A549 (cell line): ENCODE measurements around the gene APOBEC3B.

ENCODE experiments used
- CHD2 ChIP-seq: fragments of 150-350 bp; IDR thresholded peaks from 2 replicates; pipeline ENCODE4 v1.6.1; 2014; ENCODE audit warnings: low read length; ENCODE audit not compliant: partially characterized antibody
- EHMT2 ChIP-seq: fragments of 200-600 bp; sonication (generic); IDR thresholded peaks from 2 replicates; pipeline ENCODE4 v1.6.1; 2016; ENCODE audit warnings: antibody characterized with exemption, low read depth, mild to moderate bottlenecking, moderate library complexity
- ESRRA ChIP-seq: fragments of 150-350 bp; IDR thresholded peaks from 2 replicates; pipeline ENCODE4 v1.6.1; 2014; ENCODE audit warnings: mild to moderate bottlenecking, low read length, borderline replicate concordance
- GATA3 ChIP-seq: IDR thresholded peaks from 2 replicates; pipeline ENCODE4 v1.6.1; 2012; ENCODE audit warnings: borderline replicate concordance
- JUN ChIP-seq, 2 experiments: fragments of >200 bp; sonication (Bioruptor Twin); formaldehyde crosslinking; IDR thresholded peaks; 2 replicates in 1 of 2; 3 replicates in 1 of 2; pipeline ENCODE4 v1.6.1; 2016 to 2017
- NFE2L2 ChIP-seq: fragments of 150-350 bp; conservative IDR thresholded peaks from 2 replicates; pipeline ENCODE4 v1.6.1; 2014; ENCODE audit warnings: low read length
- NPAS2 ChIP-seq: fragments of 250-450 bp; sonication (Bioruptor Pico); IDR thresholded peaks from 2 replicates; pipeline ENCODE4 v1.8.0; 2022; ENCODE audit warnings: mild to moderate bottlenecking, moderate library complexity, borderline replicate concordance
- POLR2A ChIP-seq: IDR thresholded peaks from 2 replicates; pipeline ENCODE4 v1.6.1; 2012; ENCODE audit warnings: mild to moderate bottlenecking, low read length
- RNF2 ChIP-seq: fragments of 200-600 bp; sonication (generic); IDR thresholded peaks from 2 replicates; pipeline ENCODE4 v1.6.1; 2016; ENCODE audit warnings: low read depth, mild to moderate bottlenecking, antibody characterized with exemption, moderate library complexity, borderline replicate concordance
- TF ChIP-seq, protein P1 (sequence below): fragments of >200 bp; sonication (Bioruptor Twin); formaldehyde crosslinking; IDR thresholded peaks from 3 replicates; pipeline ENCODE4 v1.5.1; 2016
- TF ChIP-seq, protein P2 (sequence below): IDR thresholded peaks from 2 replicates; pipeline ENCODE4 v1.6.1; 2012
- TF ChIP-seq, protein P3 (sequence below): fragments of 450-650 bp; IDR thresholded peaks from 2 replicates; pipeline ENCODE4 v1.6.1; 2014; ENCODE audit warnings: antibody characterized with exemption

DNA sequence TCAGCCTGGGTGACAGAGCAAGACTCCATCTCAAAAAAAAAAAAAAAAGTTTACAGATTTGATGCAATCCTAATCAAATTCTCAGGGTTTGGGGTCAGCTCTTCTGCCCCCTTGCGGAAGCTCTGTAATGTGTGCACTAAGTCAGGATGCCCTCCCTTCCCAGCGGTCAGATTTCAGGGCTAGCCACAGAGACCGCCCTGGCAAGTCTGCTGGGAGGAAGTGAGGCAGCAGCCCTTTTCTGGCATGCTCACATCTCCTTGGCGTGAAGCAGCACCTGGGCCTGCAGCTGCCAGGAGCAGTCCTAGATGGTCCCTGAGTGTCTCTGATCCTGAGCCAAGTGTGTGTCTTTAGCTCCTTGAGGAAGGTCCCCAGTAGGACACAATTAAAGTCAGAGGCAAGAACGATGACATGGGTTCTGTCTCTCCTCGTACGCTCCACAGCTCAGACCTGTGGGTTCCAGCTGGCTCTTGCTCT is 21.1 kb downstream of the APOBEC3B start:
- TF ChIP-seq EHMT2 (no peak), POLR2A (no peak), ESRRA (no peak), NFE2L2 (no peak), JUN (IDR thresholded peaks at IDR 0.05) (no peak), GATA3 (no peak), NPAS2 (CRISPR knock-in tag) (no peak), CHD2 (no peak), RNF2 (no peak)
- TF ChIP-seq, protein P1, sequence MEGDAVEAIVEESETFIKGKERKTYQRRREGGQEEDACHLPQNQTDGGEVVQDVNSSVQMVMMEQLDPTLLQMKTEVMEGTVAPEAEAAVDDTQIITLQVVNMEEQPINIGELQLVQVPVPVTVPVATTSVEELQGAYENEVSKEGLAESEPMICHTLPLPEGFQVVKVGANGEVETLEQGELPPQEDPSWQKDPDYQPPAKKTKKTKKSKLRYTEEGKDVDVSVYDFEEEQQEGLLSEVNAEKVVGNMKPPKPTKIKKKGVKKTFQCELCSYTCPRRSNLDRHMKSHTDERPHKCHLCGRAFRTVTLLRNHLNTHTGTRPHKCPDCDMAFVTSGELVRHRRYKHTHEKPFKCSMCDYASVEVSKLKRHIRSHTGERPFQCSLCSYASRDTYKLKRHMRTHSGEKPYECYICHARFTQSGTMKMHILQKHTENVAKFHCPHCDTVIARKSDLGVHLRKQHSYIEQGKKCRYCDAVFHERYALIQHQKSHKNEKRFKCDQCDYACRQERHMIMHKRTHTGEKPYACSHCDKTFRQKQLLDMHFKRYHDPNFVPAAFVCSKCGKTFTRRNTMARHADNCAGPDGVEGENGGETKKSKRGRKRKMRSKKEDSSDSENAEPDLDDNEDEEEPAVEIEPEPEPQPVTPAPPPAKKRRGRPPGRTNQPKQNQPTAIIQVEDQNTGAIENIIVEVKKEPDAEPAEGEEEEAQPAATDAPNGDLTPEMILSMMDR, result peak; percentile 64
- TF ChIP-seq, protein P2, sequence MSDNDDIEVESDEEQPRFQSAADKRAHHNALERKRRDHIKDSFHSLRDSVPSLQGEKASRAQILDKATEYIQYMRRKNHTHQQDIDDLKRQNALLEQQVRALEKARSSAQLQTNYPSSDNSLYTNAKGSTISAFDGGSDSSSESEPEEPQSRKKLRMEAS, result no peak
- TF ChIP-seq, protein P3, sequence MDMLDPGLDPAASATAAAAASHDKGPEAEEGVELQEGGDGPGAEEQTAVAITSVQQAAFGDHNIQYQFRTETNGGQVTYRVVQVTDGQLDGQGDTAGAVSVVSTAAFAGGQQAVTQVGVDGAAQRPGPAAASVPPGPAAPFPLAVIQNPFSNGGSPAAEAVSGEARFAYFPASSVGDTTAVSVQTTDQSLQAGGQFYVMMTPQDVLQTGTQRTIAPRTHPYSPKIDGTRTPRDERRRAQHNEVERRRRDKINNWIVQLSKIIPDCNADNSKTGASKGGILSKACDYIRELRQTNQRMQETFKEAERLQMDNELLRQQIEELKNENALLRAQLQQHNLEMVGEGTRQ, result no peak
